Measurements from ENCODE around the gene ENTPD2.

GRCh38 chr9:137030006-137030405 is 23.9 kb downstream of the ENTPD2 start:
- TF ChIP-seq CREB1 (CRISPR knock-in tag; IDR thresholded peaks at IDR 0.05; ENCODE audit: low read depth) (no peak), CTCF (conservative IDR thresholded peaks at IDR 0.05; ENCODE audit: low read depth in 2 of 2) (no peak), ETS1 (IDR thresholded peaks at IDR 0.05) (no peak)
